ENCODE measurements around the gene SNU13.

- no peak for TF ChIP-seq EP300 (conservative IDR thresholded peaks at IDR 0.05; ENCODE audit: poor library complexity, severe bottlenecking)
- TF ChIP-seq, protein P1, sequence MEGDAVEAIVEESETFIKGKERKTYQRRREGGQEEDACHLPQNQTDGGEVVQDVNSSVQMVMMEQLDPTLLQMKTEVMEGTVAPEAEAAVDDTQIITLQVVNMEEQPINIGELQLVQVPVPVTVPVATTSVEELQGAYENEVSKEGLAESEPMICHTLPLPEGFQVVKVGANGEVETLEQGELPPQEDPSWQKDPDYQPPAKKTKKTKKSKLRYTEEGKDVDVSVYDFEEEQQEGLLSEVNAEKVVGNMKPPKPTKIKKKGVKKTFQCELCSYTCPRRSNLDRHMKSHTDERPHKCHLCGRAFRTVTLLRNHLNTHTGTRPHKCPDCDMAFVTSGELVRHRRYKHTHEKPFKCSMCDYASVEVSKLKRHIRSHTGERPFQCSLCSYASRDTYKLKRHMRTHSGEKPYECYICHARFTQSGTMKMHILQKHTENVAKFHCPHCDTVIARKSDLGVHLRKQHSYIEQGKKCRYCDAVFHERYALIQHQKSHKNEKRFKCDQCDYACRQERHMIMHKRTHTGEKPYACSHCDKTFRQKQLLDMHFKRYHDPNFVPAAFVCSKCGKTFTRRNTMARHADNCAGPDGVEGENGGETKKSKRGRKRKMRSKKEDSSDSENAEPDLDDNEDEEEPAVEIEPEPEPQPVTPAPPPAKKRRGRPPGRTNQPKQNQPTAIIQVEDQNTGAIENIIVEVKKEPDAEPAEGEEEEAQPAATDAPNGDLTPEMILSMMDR (IDR thresholded peaks at IDR 0.05; ENCODE audit: poor library complexity, severe bottlenecking), result no peak
Measured at GRCh38 chr22:41642331-41643110, 46.1 kb downstream of the SNU13 start.

Data from neural cell (in vitro differentiated cells).